Neural cell (in vitro differentiated cells): Measurements from ENCODE around the gene PRKX.

Experiments used
- EZH2 ChIP-seq: fragments of 200-600, 300-800 bp; shearing (Covaris generic), sonication (generic); IDR thresholded peaks from 2 replicates; pipeline ENCODE4 v1.6.1; 2014; ENCODE audit warnings: antibody characterized with exemption, low read length, borderline replicate concordance, mild to moderate bottlenecking; ENCODE audit not compliant: insufficient read depth, poor library complexity, severe bottlenecking
- RAD21 ChIP-seq: fragments of 450-650 bp; conservative IDR thresholded peaks from 2 replicates; pipeline ENCODE4 v1.6.1; 2014; ENCODE audit warnings: antibody characterized with exemption, mild to moderate bottlenecking, moderate library complexity
- TAF1 ChIP-seq: IDR thresholded peaks from 2 replicates; pipeline ENCODE4 v1.6.1; 2012; ENCODE audit warnings: low read depth
- TF ChIP-seq, protein P1 (sequence below): fragments of 450-650 bp; IDR thresholded peaks from 2 replicates; pipeline ENCODE4 v1.5.1; 2014; ENCODE audit warnings: antibody characterized with exemption, mild to moderate bottlenecking, moderate library complexity; ENCODE audit not compliant: poor library complexity, severe bottlenecking

DNA sequence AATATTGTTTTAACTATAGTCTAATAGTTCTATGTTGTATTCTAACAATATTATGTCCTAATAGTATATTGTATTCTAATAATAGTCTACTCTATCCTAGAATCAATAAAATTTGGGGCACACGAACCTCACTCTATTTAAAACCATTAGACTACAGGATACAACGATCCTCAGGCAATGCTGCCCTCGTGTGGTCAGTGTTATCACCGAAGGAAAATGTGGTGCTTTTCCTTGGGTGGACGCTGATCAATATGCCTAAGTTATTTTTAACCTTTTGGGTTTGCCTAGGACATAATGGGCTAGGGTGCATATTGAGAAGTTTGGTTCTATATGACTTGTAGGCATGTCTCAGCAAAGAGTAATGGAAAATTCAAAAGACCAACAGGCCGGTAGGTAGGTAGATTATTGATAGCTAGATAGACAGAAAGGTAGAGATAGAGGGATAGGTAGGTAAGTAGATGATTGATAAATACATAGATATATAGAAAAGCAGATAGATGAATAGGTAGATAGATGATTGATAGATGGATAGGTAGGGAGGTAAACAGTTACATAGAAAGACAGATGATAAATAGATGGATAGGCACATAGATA, 75.1 kb downstream of the PRKX start:
- TF ChIP-seq RAD21, result peak; percentile 76
- TF ChIP-seq, protein P1, sequence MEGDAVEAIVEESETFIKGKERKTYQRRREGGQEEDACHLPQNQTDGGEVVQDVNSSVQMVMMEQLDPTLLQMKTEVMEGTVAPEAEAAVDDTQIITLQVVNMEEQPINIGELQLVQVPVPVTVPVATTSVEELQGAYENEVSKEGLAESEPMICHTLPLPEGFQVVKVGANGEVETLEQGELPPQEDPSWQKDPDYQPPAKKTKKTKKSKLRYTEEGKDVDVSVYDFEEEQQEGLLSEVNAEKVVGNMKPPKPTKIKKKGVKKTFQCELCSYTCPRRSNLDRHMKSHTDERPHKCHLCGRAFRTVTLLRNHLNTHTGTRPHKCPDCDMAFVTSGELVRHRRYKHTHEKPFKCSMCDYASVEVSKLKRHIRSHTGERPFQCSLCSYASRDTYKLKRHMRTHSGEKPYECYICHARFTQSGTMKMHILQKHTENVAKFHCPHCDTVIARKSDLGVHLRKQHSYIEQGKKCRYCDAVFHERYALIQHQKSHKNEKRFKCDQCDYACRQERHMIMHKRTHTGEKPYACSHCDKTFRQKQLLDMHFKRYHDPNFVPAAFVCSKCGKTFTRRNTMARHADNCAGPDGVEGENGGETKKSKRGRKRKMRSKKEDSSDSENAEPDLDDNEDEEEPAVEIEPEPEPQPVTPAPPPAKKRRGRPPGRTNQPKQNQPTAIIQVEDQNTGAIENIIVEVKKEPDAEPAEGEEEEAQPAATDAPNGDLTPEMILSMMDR, result peak; percentile 75
- TF ChIP-seq TAF1, result no peak
- no peak for TF ChIP-seq EZH2
